ENCODE measurements around the gene KIFAP3. TPM values are rescaled to one million over a fixed set of nuclear protein-coding genes. Genes with fewer than 3 reads are reported as not detected.

Gene KIFAP3
- total RNA-seq, 4 donors from 2014 or later: 18.5 to 34.0 (median 21.9) TPM

DNA sequence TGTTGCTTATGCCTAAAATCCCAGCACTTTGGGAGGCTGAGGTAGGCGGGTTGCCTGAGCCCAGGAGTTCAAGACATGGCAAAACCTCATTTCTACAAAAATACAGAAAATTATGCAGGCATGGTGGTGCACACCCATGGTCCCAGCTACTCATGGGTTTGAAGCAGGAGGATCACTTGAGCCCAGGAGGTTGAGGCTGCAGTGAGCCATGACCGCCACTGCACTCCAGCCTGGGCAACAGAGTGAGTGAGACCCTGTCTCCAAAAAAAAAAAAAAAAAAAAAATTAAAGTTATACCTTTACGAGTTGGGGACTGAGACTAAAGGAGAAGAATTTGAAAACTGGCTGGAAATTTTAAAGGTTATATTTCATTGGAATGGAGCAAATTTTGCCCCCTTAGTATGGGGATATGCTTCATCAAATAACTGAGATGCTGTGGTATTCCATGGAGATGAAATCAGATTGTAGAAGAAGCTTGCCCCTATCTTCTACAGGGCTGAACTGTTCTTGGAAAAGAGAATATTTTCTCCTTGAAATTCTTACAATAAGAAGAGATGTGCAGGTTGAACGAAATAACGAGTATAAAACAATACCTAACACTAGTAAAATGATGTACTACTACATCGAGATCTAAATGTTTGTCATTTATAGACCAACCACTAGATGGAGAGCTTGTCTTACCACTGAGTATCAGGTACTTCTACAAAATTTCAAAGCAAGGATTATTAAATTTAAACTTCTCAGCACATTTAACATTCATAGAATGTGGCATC, 145.9 kb downstream of the KIFAP3 start:
- Histone ChIP-seq H3K4me3 (no peak overlapping the region), H3K9me3 (no peaks in the 10 kb centered on the region), H3K36me3 (no peaks in the 10 kb centered on the region), H3K4me1 (peaks cover 6% of the 10 kb centered on the region), H3K27ac (no peak overlapping the region), H3K27me3 (no peaks in the 10 kb centered on the region)
- DNase-seq (ENCODE audit: low spot score in 2 of 2): no peak
- TF ChIP-seq POLR2A (IDR thresholded peaks at IDR 0.05) (no peak), EP300 (IDR thresholded peaks at IDR 0.05) (no peak), POLR2AphosphoS5 (IDR thresholded peaks at IDR 0.05) (no peak)
- TF ChIP-seq, protein P1, sequence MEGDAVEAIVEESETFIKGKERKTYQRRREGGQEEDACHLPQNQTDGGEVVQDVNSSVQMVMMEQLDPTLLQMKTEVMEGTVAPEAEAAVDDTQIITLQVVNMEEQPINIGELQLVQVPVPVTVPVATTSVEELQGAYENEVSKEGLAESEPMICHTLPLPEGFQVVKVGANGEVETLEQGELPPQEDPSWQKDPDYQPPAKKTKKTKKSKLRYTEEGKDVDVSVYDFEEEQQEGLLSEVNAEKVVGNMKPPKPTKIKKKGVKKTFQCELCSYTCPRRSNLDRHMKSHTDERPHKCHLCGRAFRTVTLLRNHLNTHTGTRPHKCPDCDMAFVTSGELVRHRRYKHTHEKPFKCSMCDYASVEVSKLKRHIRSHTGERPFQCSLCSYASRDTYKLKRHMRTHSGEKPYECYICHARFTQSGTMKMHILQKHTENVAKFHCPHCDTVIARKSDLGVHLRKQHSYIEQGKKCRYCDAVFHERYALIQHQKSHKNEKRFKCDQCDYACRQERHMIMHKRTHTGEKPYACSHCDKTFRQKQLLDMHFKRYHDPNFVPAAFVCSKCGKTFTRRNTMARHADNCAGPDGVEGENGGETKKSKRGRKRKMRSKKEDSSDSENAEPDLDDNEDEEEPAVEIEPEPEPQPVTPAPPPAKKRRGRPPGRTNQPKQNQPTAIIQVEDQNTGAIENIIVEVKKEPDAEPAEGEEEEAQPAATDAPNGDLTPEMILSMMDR (IDR thresholded peaks at IDR 0.05): peak; percentile 37 to 59
- WGBS: 42% methylated on average over 6 of the region's 6 CpGs

DNA sequence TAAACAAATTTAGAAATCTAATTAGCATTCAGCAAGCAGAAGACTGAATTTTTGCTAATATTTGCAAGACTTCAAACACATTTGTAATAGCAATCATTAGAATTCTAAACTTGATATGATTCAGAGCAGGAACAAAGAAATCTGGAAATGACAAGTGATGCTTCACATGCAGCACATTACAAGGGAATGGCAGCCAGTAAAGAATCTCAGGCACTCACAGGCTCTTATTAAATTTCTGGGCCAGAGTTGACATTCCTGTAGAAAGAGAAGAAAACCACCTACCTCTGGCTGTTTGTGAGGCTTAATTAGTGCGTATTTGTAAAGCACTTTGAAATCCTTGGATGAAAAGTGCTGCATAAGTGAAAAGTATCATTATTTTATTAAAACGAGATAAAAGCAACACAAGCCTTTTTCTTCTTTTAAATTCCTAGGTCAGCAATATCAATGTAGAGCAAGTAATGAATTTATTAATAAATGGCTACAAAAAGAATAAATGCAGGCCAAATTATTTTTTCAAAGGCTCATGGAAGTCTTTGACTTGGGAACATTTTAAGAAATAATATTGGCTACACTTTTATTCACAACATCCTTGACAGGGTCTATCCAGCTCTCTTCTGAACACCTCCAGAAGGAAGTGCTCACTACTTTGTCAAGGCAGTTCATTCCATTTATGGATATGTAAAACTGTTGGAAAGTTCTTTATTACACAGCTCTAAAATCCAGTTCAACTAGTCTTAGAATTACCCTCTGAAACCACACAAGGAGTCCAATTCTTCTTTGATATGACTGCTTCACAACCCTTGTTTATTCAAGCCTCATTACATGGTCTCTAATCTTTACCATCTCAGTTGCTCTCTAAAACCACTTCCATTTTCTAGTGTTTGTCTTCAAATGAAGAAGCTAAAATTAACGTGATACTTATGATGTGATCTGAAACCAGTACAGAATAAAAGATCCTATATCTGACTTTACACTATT, 148.7 kb downstream of the KIFAP3 start:
- TF ChIP-seq, protein P1 (IDR thresholded peaks at IDR 0.05): no peak
- H3K4me1 ChIP-seq: no peaks in the 10 kb centered on the region
- H3K27ac ChIP-seq: no peak overlapping the region
- H3K4me3 ChIP-seq: no peak overlapping the region
- no peaks in the 10 kb centered on the region for H3K36me3 ChIP-seq
- H3K9me3 ChIP-seq: no peaks in the 10 kb centered on the region
- H3K27me3 ChIP-seq: no peaks in the 10 kb centered on the region
- WGBS: 74% methylated on average over 3 of the region's 3 CpGs
- no peak for DNase-seq (ENCODE audit: low spot score in 2 of 2)

DNA sequence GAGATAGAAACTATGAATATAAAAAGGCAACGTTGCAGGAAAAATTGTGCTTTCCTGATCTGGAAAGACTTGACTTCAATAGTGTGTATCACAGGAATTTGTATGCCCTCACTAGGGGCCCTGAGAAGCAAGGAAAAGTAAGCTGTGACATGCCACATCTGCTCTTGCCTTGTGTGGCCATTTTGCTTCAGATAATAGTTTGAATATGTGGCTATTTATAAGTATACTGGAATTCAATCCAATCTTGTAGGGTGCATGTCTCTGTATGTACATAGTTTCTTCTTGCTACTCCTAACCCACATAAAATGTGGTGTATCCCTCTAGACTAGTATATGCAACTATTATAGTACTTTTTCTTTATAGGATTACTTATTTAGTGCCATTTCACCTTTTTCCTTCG, 149.7 kb downstream of the KIFAP3 start:
- Histone ChIP-seq H3K4me1 (no peaks in the 10 kb centered on the region), H3K9me3 (no peaks in the 10 kb centered on the region), H3K4me3 (no peak overlapping the region), H3K27ac (no peak overlapping the region), H3K27me3 (no peaks in the 10 kb centered on the region), H3K36me3 (no peaks in the 10 kb centered on the region)
- TF ChIP-seq POLR2AphosphoS5 (IDR thresholded peaks at IDR 0.05): no peak
- TF ChIP-seq EP300 (IDR thresholded peaks at IDR 0.05): no peak
- TF ChIP-seq, protein P1 (IDR thresholded peaks at IDR 0.05): no peak
- TF ChIP-seq POLR2A (IDR thresholded peaks at IDR 0.05): no peak
- WGBS: 81% methylated on average over 2 of the region's 2 CpGs
- no peak for DNase-seq (ENCODE audit: low spot score in 2 of 2)

DNA sequence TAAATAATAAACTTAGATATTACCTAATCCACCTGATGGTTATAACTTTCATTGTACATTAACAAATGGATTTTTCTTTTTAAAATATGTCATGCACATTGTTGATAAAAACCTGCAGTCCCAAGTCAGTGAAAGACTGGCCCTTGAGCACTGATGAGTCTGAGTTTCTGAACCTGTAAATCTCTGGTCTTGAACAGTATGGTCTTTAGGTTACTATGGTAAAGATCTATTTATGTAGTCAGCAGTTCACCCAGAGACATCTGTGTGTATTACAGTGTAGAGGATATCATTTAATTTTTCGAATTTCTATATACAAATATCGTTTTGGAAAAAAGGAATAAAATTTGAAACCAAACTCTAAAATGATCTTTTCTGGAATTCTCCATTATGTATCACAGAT, 150.4 kb downstream of the KIFAP3 start:
- 97% methylated on average over 2 of the region's 2 CpGs for WGBS
- H3K4me1 ChIP-seq: no peaks in the 10 kb centered on the region
- no peak for DNase-seq (ENCODE audit: low spot score in 2 of 2)
- TF ChIP-seq, protein P1 (IDR thresholded peaks at IDR 0.05): no peak
- no peak for TF ChIP-seq EP300 (IDR thresholded peaks at IDR 0.05)
- no peak for TF ChIP-seq POLR2AphosphoS5 (IDR thresholded peaks at IDR 0.05)
- TF ChIP-seq POLR2A (IDR thresholded peaks at IDR 0.05): no peak
- H3K9me3 ChIP-seq: no peaks in the 10 kb centered on the region
- no peaks in the 10 kb centered on the region for H3K27me3 ChIP-seq
- H3K4me3 ChIP-seq: no peak overlapping the region
- H3K27ac ChIP-seq: no peak overlapping the region
- H3K36me3 ChIP-seq: peaks cover 5% of the 10 kb centered on the region

DNA sequence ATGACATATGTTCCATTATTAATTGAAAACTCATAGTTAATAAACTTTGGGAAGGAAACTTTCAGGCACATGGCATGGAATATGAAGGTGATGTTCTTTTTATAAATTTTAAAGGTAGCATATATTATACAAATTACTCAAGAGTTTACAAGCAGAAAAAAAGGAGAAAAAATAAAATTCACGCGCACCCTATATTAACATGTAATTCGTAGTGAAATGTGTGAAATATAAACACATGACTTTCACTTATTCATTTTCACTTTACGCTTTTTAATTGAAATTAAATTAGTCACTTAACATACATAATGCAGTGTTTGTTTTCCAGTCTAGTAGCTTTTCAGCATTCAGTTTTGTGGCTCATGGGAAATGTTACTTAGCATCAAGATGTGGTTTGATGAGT, 153.4 kb downstream of the KIFAP3 start:
- Histone ChIP-seq H3K27ac (no peak overlapping the region), H3K9me3 (no peaks in the 10 kb centered on the region), H3K36me3 (peaks cover 9% of the 10 kb centered on the region), H3K4me3 (no peak overlapping the region), H3K4me1 (no peaks in the 10 kb centered on the region), H3K27me3 (no peaks in the 10 kb centered on the region)
- no peak for TF ChIP-seq POLR2AphosphoS5 (IDR thresholded peaks at IDR 0.05)
- TF ChIP-seq POLR2A (IDR thresholded peaks at IDR 0.05): no peak
- TF ChIP-seq, protein P1 (IDR thresholded peaks at IDR 0.05): no peak
- no peak for TF ChIP-seq EP300 (IDR thresholded peaks at IDR 0.05)
- no peak for DNase-seq (ENCODE audit: low spot score in 2 of 2)
- WGBS: 95% methylated on average over 4 of the region's 4 CpGs

Data from suprapubic skin (tissue), 4 donors.